HG03565 (cell line): ENCODE data around the gene TTC39B.

ENCODE experiments used
- ATAC-seq: cut with Tn5 transposase; IDR thresholded peaks from one replicate; pipeline ENCODE4 v1.9.1; 2021; ENCODE audit warnings: mild to moderate bottlenecking, moderate library complexity; ENCODE audit not compliant: unreplicated experiment

TTC39B gene

GRCh38 chr9:15304632-15305031 lies 2.4 kb downstream of the TTC39B start:
- ATAC-seq: peak; percentile 39

GRCh38 chr9:15300218-15300617 lies 6.8 kb downstream of the TTC39B start:
- ATAC-seq: no peak

- ATAC-seq: peak; percentile 73
These were observed 7.6 kb downstream of the TTC39B start for GRCh38 chr9:15299374-15299939.

- no peak for ATAC-seq
These were observed 8.7 kb downstream of the TTC39B start for GRCh38 chr9:15298362-15298761.

- ATAC-seq: peak; percentile 36
These were observed 11.1 kb downstream of the TTC39B start for GRCh38 chr9:15295761-15296405.

- ATAC-seq: no peak
These were observed 12.4 kb downstream of the TTC39B start for GRCh38 chr9:15294604-15295003.

GRCh38 chr9:15293804-15294316 lies 13.2 kb downstream of the TTC39B start:
- ATAC-seq: no peak

GRCh38 chr9:15293084-15293483 lies 13.9 kb downstream of the TTC39B start:
- no peak for ATAC-seq

GRCh38 chr9:15289603-15290002 lies 17.4 kb downstream of the TTC39B start:
- ATAC-seq: no peak

GRCh38 chr9:15287309-15287708 lies 19.7 kb downstream of the TTC39B start:
- no peak for ATAC-seq

- ATAC-seq: no peak
These were observed 20.7 kb downstream of the TTC39B start for GRCh38 chr9:15286161-15286821.

- no peak for ATAC-seq
These were observed 24.3 kb downstream of the TTC39B start for GRCh38 chr9:15282567-15283285.

- no peak for ATAC-seq
These were observed 26.4 kb downstream of the TTC39B start for GRCh38 chr9:15280647-15281046.

GRCh38 chr9:15278839-15279238 lies 28.2 kb downstream of the TTC39B start:
- ATAC-seq: no peak

GRCh38 chr9:15278091-15278687 lies 28.8 kb downstream of the TTC39B start:
- no peak for ATAC-seq

GRCh38 chr9:15277400-15278090 lies 29.5 kb downstream of the TTC39B start:
- ATAC-seq: peak; percentile 45

GRCh38 chr9:15276328-15276938 lies 30.6 kb downstream of the TTC39B start:
- ATAC-seq: no peak

- ATAC-seq: no peak
These were observed 32.6 kb downstream of the TTC39B start for GRCh38 chr9:15274425-15274824.

- ATAC-seq: no peak
These were observed 34.6 kb downstream of the TTC39B start for GRCh38 chr9:15272377-15272928.

- no peak for ATAC-seq
These were observed 35.6 kb downstream of the TTC39B start for GRCh38 chr9:15271403-15271802.
